ENCODE measurements around the gene MAST4.

The MAST4 gene

DNA sequence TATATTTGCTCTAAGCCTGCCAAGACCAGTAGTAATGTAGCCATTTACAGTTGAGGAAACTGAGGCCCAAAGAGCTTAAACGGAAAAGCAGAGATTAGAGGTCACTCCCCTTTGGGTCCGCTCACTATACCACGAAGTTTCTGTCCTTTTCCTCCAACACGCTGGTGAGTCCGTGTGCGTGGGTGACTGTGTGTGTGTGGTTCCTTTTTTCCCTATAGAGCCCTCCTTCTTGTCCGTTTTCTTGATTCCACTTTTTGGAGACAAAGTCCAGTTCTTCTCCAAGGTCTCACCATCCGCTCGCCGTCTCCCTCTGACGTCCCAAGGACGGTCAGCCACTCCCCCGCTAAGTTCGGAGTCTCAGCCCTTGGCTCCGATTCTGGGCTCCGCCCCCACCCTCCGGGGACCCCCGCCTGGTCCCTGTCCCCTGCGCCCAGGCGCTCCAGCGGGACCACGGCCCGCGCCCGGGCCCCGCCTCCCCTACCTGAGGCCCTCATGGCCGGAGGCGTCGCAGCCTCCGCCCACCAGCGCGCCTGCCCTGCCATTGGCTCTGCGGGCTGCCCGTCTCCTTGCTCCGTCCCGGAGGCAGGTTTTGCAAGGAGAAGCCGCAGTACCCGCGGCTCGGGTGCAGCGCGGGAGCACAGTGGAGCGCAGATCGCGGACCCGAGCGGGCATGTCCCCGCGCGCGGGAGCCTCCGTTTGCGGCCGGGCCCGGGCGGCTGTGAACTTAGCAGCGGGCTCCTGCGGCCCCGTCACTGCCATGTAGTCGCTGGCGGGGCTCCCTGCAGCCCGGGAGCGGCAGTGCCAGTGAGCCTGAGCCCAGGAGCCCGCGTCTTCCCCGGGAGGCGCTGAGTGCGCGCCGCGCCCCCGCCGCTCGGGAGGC is at the start of gene MAST4:
TSS of gene MAST4 (plus strand) at position 638 of the 880 bp plus-strand sequence. CDS start 263 bp downstream, outside the sequence.
- DNase-seq (ENCODE audit: low read depth), result no peak

DNA sequence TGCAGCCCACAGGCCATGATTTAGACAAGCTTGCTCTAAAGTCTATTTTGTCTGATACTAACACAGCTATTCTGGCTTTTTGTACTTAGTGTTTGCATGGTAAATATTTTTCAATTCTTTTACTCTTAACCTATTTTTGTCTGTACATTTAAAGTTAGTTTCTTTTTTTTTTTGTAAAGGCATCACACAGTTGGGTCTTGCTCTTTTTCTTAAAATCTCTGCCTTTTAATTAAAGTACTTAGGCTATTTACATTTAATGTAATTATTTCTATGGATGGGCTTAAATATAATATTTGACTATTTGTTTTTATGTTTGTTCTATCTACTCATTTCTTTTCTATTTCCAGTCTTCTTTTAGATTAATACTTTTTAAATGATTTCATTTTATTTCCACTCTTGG is 49.7 kb upstream of the MAST4 start:
- DNase-seq (ENCODE audit: low read depth), result no peak

DNA sequence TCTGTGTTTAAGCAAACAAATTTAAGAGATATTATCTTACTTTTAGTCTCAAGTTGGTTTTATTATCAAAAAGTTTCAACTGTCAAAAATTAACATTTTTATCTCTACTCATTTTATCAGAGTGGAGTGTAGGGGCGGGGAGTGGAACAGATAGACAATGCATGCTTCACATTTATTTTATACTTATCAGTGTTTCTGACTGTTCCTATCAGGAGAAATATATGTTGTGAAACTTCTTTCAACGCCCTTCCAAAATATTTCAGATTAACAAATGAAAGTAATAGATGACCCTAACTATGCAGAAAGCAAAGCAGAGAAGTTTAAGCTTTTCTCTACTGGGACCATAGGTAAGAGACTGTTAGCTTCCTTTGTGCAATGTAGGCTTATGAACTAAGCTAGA is 44.9 kb upstream of the MAST4 start:
- no peak for DNase-seq (ENCODE audit: low read depth)

DNA sequence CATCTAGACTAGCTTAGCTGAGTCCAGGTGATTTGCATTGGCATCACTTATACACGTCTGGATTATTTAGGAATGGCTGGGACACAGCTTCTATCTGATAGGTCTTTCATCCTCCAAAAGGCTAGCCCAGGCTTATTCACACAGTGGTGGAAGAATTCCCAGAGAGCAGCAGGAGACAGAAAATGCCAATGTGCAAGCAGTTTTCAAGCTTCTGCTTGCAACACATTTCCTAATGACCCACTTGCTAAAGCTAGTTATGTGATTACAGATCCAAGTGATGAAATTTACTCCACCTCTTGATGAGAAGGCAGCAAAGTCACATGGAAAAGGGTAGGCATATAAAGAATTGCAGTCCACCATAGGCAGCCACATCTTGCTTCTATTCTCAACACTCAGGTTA is 44.2 kb upstream of the MAST4 start:
- no peak for DNase-seq (ENCODE audit: low read depth)

DNA sequence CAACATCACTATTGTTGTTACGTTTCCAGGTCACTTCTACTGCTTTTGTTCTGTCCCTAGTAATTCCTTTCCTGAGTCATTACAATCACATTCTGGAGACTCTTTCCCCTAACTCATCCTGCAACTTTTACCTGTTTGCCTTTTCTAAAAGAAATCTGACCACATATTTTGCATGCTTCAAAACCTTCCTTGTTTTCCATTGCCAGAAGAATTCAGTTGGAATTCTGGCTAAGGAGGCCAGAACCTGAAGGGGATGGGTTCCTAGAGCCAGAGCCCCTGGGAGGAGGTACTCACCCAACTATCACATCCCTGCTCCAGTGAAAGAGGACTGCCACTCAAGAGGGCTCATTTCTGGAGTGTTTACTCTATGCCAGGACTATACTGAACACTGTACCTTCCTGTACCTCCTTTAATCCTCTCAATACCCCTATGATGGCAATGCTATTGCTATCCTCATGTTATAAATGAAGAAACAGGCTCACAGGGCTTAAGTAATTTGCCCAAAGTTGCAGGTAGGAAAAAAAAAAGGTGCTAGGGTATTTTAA is 42.8 kb upstream of the MAST4 start:
- no peak for DNase-seq (ENCODE audit: low read depth)

DNA sequence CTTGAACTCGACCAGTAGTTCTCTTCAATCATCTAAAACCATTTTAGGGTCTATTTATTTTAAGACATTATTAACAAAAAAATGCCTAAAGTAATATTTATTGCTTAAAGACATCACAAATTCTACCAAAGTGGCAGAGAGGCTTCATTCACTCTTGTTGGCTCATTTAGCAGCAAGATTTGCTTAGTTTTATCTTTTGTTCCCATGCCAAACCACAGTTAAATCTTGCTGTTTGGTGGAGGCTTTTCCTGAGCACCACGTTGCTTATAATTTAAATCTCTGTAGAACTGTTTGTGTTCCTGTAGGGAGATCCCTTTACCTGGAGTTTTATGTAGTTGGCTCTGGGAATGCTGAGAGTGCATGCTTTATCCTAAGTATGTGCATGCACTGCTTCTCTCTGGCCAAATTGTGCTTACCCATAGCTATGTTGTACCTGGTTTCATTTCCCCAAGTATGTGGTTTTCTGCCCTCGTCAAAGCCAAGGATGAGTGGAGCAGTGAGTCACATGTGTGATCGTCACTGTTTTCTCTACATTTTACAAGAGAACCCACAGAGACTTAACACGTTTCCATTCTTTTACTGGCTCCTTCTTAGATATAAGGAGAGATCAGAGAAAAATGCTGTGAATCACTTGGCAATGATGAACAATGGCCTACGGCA is 42.1 kb upstream of the MAST4 start:
- DNase-seq (ENCODE audit: low read depth), result no peak

DNA sequence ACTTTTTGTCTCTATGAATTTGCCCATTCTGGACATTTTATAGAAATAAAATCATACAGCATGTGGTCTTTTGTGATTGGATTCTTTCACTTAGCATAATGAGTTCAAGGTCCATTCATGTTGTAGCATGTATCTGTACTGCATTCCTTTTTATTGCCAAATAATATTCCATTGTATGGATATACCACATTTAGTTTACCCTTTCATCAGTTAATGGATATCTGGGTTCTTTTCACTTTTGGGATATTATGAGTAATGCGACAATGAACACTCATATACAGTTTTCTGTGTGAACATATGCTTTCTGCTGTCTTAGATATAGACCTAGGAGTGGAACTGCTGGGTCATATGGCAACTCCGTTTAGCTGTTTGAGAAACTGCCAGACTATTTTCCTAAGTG is 41.3 kb upstream of the MAST4 start:
- DNase-seq (ENCODE audit: low read depth), result no peak

DNA sequence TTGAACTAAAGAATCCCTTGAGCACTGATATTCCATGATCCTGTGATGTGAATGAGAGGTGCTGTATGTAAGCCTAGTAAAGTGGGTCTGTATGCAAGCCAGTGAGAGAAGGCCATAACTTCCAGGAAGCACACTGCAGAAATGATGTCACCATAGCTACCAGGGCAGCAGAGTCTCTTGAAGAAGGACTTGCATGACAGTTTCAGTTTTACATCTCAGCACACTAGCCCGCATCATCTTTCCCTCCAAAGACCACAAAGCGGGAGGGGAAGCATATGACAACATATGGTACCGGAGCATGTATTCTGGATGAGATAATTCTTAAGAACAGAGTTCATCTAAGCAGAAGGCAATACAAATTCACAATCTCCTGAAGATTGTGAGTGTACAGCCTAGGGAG is 37.6 kb upstream of the MAST4 start:
- no peak for DNase-seq (ENCODE audit: low read depth)

DNA sequence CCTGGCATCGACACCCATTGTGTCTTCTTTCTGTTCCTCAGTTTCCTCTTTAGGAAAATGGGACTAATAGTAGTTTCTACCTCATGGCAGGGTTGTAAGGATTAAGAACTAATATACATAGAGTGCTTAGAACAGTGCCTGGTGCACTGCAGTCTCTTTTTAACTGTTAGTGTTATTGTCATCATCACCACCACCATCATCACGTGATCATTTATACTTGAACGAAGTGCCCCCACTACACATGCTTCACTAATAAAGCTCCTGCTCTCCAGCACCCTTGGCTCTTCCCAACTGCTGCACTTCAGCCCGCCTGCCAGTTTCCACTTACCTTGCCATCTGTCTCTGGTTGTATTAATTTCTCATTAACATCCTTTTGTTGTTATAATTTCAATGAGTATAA is 35.8 kb upstream of the MAST4 start:
- no peak for DNase-seq (ENCODE audit: low read depth)

DNA sequence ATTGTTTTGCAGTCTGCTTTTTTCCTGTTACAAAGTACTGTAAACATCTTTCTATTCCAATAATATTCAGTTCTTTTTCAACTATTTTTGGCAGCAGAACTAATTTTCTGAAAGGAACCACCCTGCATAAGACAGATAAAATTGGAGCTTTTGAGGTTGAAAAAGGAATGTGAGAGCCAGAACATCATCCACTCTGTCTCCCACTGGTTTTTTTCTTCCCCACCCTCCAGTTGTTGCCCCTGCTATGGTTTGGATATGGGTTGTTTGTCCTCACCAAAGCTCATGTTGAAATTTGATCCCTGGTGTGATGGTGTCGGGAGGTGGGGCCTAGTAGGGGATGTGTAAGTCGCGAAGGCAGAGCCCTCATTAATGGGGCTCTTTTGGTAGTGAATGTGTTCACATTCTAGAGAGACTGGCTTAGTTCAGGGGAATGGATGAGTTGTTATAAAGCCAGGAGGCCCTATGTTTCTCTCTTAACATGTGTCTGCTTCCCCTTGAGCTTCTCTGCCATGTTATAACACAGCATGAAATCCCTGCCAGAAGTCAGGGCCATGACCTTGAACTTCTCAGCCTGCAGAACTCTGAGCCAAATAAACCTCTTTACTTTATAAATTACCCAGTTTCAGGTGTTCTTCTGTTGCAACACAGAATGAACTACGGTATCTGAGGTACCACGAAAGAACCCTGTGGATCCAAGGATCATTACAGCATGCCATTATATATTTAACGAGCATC is 34.8 kb upstream of the MAST4 start:
- no peak for DNase-seq (ENCODE audit: low read depth)

DNA sequence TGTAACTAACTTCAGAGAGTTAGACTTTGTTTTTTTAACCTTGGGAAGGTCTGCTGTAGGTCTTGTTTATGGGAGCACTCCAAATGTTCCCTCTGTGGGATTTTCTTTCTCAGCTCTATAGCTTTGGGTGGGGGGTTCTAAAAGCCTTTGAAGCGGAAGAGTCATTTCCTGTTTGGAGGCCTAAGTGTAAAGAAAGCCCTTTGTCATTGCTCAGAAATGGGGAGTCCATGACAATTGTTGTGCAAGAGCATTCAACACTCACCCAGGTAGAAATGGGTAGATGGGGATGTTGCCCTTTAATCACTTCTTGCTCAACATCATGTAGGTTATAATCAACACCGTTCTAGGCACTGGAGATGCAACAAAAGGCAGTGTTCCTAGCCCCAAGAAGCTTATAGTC is 30.3 kb upstream of the MAST4 start:
- DNase-seq (ENCODE audit: low read depth), result no peak

DNA sequence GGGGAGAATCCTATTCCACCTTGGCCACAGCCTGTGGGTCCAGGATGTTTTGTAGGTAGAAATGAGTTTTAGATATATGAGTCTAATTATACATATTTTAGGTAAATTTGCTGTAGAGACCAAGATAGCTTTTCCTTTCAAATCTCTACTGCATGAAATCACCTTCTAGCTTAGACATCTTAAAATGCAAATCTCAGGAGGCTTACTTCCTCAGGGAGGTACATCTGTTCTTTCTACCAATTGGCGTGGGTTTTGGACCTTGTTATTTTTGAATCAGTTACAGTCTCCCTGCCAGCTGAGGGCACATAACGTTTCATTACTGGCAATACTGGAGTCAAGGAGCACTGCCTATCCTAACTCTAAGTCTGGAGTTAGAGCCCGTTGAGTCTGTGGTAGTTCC is 28.7 kb upstream of the MAST4 start:
- DNase-seq (ENCODE audit: low read depth), result no peak

DNA sequence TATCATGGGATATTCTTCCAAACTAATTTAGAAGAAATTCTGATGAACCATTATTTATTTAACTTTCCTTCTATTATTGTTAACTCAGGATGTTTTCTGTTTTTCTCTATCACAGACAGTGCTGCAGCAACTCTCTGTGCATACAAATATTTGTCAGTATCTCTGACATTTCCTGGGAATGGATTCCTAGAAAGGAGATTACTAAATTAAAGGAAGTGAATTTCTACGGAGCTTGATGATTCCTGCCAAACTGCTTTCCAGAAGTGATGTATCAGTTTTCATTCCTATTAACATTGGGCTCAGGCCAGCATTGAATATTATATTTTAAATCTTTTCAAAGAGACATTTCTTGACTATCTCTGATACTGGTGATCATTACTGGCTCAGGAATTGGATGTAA is 26.0 kb upstream of the MAST4 start:
- DNase-seq (ENCODE audit: low read depth), result no peak

DNA sequence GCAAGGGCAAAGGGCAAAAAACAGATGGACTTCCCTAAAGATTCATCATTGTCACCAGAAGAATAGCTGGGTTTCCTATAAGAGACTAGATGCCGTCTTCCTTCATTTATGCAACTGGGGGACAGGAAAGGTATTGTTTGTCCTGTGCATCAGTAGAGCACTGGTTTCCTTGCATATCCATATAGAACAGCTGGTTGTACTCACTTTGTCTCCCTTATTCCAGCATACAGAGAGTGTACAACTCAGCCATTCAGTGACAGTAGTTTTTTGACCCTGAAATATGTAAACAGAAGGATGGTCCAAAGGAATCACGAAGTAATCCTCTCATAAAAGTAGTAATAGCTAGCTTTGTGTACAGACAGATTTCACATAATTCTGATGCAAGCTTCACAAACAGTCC is 22.5 kb upstream of the MAST4 start:
- DNase-seq (ENCODE audit: low read depth), result no peak

DNA sequence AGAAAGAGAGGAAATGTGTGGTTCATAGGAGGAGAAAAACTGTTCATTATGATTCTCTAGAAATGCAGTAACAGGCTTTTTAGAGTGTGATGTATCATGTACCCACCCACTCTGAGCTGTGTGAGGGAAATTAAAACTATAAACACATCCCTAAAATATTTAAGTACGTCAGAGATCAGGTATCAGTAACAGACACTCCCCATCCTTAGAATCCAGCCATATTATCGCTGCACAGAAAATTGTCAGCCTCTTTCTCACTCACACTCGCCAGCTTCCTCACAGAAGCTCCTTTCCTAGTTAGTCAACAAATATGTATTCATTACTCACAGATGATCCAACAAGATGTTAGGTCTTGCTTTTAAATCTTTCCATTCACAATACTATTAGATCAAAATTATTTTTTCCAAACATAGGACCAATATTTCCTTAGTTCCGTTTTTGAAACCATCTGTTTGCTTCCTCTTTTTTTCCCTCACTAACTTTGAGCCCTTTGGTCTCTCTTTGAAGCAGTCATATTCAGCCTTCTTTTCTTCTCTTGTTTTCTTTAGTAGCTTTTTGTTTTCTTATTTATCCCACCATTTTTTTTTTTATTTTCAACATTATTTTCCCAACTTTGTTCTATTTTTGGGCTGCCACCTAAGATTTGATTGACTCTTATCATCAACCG is 13.6 kb upstream of the MAST4 start:
- DNase-seq (ENCODE audit: low read depth), result no peak

DNA sequence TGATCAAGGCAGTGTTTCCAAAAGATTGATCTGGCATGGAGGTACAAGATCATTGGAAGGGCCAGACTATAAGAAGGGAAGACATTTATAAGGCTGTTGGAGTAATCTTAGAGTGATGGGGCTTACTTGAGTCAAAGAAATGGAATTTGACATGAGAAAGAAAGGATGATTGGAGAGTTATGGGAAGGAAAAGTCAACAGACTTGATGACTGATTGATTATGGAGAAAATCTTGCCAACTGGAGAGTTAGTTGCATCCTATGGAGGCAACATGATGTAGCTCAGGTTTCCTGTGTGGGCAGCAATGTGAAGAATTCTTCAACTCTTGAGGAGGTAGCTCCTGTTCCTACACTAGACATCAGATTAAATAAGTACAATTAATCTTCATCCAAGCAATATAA is 10.9 kb upstream of the MAST4 start:
- DNase-seq (ENCODE audit: low read depth), result no peak

DNA sequence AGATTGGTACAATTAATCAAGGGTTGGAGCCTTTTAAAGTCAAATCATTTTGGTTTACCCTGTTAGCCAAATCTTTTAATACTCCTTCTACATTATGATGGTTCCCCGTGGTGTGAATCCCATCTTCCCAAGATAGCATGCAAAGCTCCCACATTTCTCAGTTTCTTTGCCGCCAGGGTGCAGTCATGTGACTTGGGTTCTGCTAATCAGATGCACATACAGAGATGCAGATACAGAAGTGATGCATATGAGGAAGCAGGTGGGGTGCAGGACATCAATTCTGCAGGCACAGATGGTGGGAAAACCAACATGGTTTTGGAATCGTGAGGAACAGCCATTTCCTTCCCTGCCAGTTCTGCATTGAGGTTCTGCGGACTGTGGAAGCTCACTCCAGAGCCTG is 8.4 kb upstream of the MAST4 start:
- DNase-seq (ENCODE audit: low read depth), result no peak

DNA sequence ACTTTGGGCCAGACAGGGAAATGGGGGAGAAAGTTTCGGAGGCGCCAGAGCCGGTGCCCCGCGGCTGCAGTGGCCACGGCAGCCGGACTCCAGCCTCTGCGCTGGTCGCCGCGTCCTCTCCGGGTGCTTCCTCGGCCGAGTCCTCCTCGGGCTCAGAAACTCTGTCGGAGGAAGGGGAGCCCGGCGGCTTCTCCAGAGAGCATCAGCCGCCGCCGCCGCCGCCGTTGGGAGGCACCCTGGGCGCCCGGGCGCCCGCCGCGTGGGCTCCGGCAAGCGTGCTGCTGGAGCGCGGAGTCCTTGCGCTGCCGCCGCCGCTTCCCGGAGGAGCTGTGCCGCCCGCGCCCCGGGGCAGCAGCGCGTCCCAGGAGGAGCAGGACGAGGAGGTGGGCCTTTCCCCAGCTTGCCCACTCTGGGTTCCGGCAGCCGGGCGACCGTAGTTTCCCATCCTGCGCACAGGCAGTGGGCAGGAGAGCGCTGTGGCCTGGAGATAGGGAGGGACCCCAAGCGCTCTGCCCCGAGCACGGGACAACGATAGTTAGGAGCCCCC is 516 bp downstream of the MAST4 start:
- no peak for DNase-seq (ENCODE audit: low read depth)

DNA sequence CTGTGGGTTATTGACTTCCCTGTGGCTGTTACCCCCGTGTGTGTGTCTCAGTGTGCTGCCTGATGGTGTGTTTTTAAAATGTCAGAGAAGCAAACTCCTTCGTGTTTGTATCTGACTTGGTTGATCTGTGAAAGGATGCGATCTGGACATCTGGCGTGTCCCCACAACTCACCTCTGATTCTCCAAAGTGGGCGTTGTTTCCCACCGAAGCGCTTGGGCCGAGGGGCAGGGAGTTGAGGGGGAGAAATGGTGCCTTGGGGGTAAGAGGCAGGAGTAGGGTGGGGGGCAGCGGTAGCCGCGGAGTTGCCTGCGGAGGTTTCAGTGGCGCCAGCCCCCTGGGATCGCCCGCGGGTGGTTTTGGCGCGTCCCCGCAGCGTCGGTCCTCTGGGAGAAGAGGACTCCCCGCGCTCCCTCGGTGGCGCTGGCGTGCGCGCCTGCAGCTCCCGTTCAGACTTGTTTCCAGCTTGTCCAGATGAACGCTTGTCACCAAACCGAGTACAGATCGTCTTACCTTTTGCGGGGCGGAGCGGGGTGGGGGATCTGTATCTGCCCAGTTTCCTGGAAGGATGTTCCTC is 1.1 kb downstream of the MAST4 start:
- no peak for DNase-seq (ENCODE audit: low read depth)

DNA sequence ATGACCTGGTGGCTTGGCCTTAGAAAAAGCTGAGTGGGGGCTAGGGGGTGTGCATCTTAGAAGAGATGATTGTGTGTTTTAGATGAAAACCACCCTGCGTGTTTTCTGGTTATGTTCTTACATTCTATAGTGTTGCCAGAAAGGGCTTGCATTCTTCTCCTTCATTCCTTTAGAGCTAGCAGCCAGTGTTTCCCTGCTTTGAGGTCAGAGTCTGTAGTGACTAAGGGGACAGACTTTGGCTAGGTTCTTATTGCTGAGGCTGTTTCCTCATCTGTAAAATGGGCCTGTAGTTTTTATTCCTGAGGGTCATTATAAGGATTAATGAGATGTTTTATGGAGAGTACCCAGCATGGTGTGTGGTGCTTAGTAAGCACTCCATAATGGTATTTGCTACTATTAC is 6.4 kb downstream of the MAST4 start:
- no peak for DNase-seq (ENCODE audit: low read depth)

DNA sequence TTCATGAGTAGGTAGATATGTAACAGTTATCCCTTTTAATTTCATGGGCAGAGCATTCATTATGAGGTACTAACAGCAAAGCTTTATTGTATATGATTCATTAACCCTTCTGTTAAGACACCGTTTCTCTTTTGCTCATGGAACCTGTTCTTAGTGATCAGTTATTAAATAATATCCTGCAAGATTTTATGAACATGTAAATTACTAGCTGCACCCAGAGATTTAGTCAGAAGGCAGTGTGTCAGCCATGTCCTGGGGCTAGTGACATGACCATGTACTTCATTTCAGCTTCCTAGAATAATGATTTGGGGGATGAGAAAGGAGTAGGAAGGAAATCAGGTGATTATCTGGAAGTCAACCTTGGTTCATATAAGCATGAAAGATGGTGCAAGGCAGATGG is 7.0 kb downstream of the MAST4 start:
- no peak for DNase-seq (ENCODE audit: low read depth)

DNA sequence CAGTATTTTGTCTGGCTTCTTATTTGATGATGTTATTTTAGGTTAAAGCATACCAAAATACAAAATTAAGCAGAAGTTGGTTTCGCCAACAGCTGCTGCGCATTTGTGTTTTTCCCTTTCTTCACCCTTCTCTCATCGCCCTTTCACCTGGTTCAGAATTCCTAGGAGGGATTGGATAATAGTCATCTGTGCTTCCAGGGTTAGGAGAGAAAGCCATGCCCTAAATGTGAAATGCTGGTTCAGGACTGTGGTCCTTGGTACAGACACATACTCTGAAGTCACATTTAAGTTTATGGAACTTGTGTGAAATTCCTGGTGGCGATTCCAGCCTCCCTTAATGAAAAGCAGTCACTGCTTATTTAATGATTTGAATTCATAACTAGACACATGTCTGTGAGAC is 7.7 kb downstream of the MAST4 start:
- DNase-seq (ENCODE audit: low read depth), result no peak
